ENCODE data around the gene SENP2.

- no peak for TF ChIP-seq CTCF (conservative IDR thresholded peaks at IDR 0.05)
- TF ChIP-seq ZFX (IDR thresholded peaks at IDR 0.05), result no peak
These were observed 31.0 kb upstream of the SENP2 start for GRCh38 chr3:185555101-185555501.

Data from C4-2B (cell line).